ENCODE results near the gene DNAJC7.

Gene DNAJC7

GRCh38 chr17:41982026-41982760 lies 35.0 kb downstream of the DNAJC7 start:
- Histone ChIP-seq H3F3A (ENCODE audit: low read depth) (no peaks in the 10 kb centered on the region), H3K36me3 (ENCODE audit: insufficient read depth, low read length) (peaks cover 77% of the 10 kb centered on the region; the same call in 1 of the 2 replicates), H4K20me1 (ENCODE audit: insufficient read depth, low read length, poor library complexity, severe bottlenecking) (no peaks in the 10 kb centered on the region), H3K4me2 (ENCODE audit: low read depth, low read length, poor library complexity, severe bottlenecking) (no peak overlapping the region), H3K79me2 (ENCODE audit: insufficient read depth, low read length) (no peaks in the 10 kb centered on the region), H2AFZ (ENCODE audit: low read length) (no peak overlapping the region), H3K9me3 (ENCODE audit: insufficient read depth, low read depth, low read length) (no peaks in the 10 kb centered on the region), H3K27me3 (ENCODE audit: insufficient read depth, low read length, poor library complexity, severe bottlenecking) (no peaks in the 10 kb centered on the region), H3K4me3 (ENCODE audit: low read length, poor library complexity, severe bottlenecking) (no peak overlapping the region), H3K9ac (ENCODE audit: low read depth, low read length, poor library complexity, severe bottlenecking) (no peak overlapping the region), H3K9me2 (replicated peaks; ENCODE audit: low read depth, low read length) (no peaks in the 10 kb centered on the region), H3K4me1 (ENCODE audit: insufficient read depth, low read length, poor library complexity, severe bottlenecking) (no peaks in the 10 kb centered on the region)
- TF ChIP-seq CTCF (conservative IDR thresholded peaks at IDR 0.05; ENCODE audit: low read length) (no peak), EZH2phosphoT487 (IDR thresholded peaks at IDR 0.05; ENCODE audit: borderline replicate concordance) (no peak)

GRCh38 chr17:41977991-41978390 lies 39.2 kb downstream of the DNAJC7 start:
- no peaks in the 10 kb centered on the region for H3K4me1 ChIP-seq (ENCODE audit: insufficient read depth, low read length, poor library complexity, severe bottlenecking)
- no peak overlapping the region for H3K9ac ChIP-seq (ENCODE audit: low read depth, low read length, poor library complexity, severe bottlenecking)
- H3K9me3 ChIP-seq (ENCODE audit: insufficient read depth, low read depth, low read length), result no peaks in the 10 kb centered on the region
- H2AFZ ChIP-seq (ENCODE audit: low read length), result no peak overlapping the region
- H3K27me3 ChIP-seq (ENCODE audit: insufficient read depth, low read length, poor library complexity, severe bottlenecking), result no peaks in the 10 kb centered on the region
- H4K20me1 ChIP-seq (ENCODE audit: insufficient read depth, low read length, poor library complexity, severe bottlenecking), result no peaks in the 10 kb centered on the region
- H3K4me2 ChIP-seq (ENCODE audit: low read depth, low read length, poor library complexity, severe bottlenecking), result no peak overlapping the region
- no peak for TF ChIP-seq EZH2phosphoT487 (IDR thresholded peaks at IDR 0.05; ENCODE audit: borderline replicate concordance)
- no peak for TF ChIP-seq CTCF (conservative IDR thresholded peaks at IDR 0.05; ENCODE audit: low read length)
- no peaks in the 10 kb centered on the region for H3K79me2 ChIP-seq (ENCODE audit: insufficient read depth, low read length)
- peaks cover 80% of the 10 kb centered on the region; the same call in 1 of the 2 replicates for H3K36me3 ChIP-seq (ENCODE audit: insufficient read depth, low read length)
- H3K9me2 ChIP-seq (replicated peaks; ENCODE audit: low read depth, low read length), result no peaks in the 10 kb centered on the region
- no peak overlapping the region for H3K4me3 ChIP-seq (ENCODE audit: low read length, poor library complexity, severe bottlenecking)
- no peaks in the 10 kb centered on the region for H3F3A ChIP-seq (ENCODE audit: low read depth)

GRCh38 chr17:41976142-41976768 lies 41.0 kb downstream of the DNAJC7 start:
- Histone ChIP-seq H3K9ac (ENCODE audit: low read depth, low read length, poor library complexity, severe bottlenecking) (no peak overlapping the region), H3K9me2 (replicated peaks; ENCODE audit: low read depth, low read length) (no peaks in the 10 kb centered on the region), H4K20me1 (ENCODE audit: insufficient read depth, low read length, poor library complexity, severe bottlenecking) (no peaks in the 10 kb centered on the region), H3K9me3 (ENCODE audit: insufficient read depth, low read depth, low read length) (no peaks in the 10 kb centered on the region), H2AFZ (ENCODE audit: low read length) (no peak overlapping the region), H3K4me2 (ENCODE audit: low read depth, low read length, poor library complexity, severe bottlenecking) (no peak overlapping the region), H3K4me3 (ENCODE audit: low read length, poor library complexity, severe bottlenecking) (no peak overlapping the region), H3F3A (ENCODE audit: low read depth) (no peaks in the 10 kb centered on the region), H3K79me2 (ENCODE audit: insufficient read depth, low read length) (peaks cover 3% of the 10 kb centered on the region; the same call in 1 of the 2 replicates), H3K36me3 (ENCODE audit: insufficient read depth, low read length) (peaks cover 71% of the 10 kb centered on the region; the same call in 1 of the 2 replicates), H3K27me3 (ENCODE audit: insufficient read depth, low read length, poor library complexity, severe bottlenecking) (no peaks in the 10 kb centered on the region), H3K4me1 (ENCODE audit: insufficient read depth, low read length, poor library complexity, severe bottlenecking) (no peaks in the 10 kb centered on the region)
- TF ChIP-seq CTCF (conservative IDR thresholded peaks at IDR 0.05; ENCODE audit: low read length) (no peak), EZH2phosphoT487 (IDR thresholded peaks at IDR 0.05; ENCODE audit: borderline replicate concordance) (no peak)

Data from Loucy (cell line).